GM12892 (cell line): ENCODE results near the gene SAMD4A.

Experiments used
- DNase-seq: peaks from one replicate; pipeline ENCODE4 v3.0.0; 2011; ENCODE audit not compliant: insufficient read length
- FAIRE-seq: peaks from 2 replicates; lab custom pipeline; 2011; peaks lifted over from hg19 to GRCh38; lab: Jason Lieb, UNC
- POLR2A ChIP-seq: IDR thresholded peaks from 2 replicates; pipeline ENCODE4 v1.6.1; 2011; ENCODE audit warnings: low read depth, low read length, control low read depth
- POLR2AphosphoS5 ChIP-seq: IDR thresholded peaks from 2 replicates; pipeline ENCODE4 v1.6.1; 2011; ENCODE audit warnings: low read depth, low read length, control low read depth
- TAF1 ChIP-seq: IDR thresholded peaks from 2 replicates; pipeline ENCODE4 v1.6.1; 2011; ENCODE audit warnings: low read depth, mild to moderate bottlenecking, control low read depth, low read length, borderline replicate concordance

SAMD4A gene

GRCh38 chr14:54683882-54684794, 117.2 kb downstream of the SAMD4A start:
- TF ChIP-seq POLR2A = no peak
- no peak for TF ChIP-seq TAF1
- TF ChIP-seq POLR2AphosphoS5 = no peak
- no peak for FAIRE-seq
- DNase-seq = no peak

GRCh38 chr14:54685286-54685845, 118.4 kb downstream of the SAMD4A start:
- FAIRE-seq (no peak), DNase-seq (no peak)
- TF ChIP-seq TAF1 (no peak), POLR2AphosphoS5 (no peak), POLR2A (no peak)

DNA sequence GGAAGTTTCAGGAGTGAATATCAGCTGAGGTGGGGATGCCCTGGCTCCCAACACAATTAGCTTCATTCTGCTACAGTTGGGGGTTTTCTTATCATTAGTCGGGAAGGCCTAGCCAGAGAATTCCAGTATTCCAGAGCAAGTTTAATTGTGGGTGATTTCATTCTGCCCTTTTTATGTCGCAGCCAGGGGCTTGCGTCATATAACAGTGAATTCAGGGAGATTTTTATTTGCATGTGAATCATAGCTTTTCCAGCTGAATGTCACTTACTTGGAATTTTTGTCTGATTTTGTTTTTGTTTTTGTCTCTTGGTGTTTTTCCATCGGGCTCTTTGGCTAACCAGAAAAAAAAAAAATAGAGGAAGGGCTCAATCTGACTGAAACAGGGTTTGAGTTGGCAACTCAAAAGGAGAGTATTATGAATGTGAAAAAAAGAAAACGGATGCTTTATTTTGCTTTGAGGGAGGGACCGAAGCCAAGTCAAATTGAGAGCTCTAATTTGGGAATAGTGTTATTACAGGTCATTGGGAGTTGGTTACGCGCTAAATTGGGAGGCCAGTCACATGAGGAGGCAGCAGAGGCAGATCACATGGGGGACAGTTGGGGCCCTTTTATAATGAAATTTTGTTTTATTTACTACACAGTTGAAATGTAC, 119.4 kb downstream of the SAMD4A start:
- TF ChIP-seq POLR2A (no peak), POLR2AphosphoS5 (no peak), TAF1 (no peak)
- FAIRE-seq (no peak), DNase-seq (no peak)

DNA sequence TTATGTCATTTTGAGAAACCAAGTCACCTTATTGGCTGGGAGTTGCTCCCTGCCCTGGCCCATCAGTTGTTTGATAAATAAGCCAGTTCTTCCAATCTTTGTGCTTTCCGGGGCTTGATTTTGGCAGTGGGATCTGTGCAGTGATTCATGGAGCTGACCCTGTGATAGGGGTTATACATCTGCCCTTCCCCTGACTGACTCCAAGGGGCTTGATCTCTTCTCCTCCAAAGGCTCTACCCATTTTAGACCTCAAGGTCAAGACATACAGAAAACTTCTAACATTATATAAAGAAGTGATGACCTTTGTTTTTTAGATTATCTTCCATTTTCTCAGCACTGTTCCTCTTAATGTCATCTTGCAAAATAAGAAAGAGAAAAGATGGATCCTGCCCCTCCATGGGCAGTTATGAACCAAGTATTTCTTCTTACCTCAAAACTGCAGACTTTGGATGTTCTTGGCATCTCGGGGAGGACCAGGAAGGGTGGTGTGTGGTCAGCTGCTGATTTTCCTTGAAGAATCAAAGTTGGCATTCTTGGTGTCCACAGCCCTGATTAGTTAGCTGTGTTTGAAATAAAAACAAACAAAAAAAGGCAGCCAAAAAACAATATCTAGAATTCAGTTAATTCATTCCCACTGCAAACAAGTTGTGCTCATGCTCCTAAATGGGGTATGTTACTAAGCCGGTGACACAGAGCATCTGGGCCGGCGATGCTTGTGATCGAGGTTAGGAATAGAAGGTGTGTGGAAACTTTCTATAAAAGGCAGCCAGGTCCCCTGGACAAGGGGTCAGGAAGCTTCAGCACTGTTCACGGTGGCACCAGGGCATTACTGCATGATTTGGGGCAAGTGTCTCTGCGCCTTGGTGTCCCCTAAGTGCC, 120.2 kb downstream of the SAMD4A start:
- no peak for FAIRE-seq
- DNase-seq = no peak
- TF ChIP-seq POLR2AphosphoS5 = no peak

DNA sequence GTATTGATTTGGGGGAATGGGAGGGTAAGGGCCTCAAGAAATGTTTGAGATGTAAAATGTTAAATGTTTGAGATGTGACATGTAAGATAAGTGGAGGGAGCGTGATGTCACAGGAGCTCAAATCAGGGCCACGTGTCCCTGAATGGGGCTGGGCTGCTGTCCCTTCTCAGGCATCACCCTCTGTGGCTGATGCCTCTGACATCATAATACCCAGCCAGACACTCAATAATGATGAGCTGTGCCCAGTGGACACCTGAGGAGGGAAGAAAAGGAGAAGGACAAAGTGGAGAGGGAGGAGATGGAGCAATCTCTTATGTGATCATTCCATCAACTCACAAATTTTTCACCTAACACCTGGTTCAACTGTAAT, 120.8 kb downstream of the SAMD4A start:
- FAIRE-seq (no peak), DNase-seq (no peak)
- TF ChIP-seq POLR2A (no peak), POLR2AphosphoS5 (no peak), TAF1 (no peak)

DNA sequence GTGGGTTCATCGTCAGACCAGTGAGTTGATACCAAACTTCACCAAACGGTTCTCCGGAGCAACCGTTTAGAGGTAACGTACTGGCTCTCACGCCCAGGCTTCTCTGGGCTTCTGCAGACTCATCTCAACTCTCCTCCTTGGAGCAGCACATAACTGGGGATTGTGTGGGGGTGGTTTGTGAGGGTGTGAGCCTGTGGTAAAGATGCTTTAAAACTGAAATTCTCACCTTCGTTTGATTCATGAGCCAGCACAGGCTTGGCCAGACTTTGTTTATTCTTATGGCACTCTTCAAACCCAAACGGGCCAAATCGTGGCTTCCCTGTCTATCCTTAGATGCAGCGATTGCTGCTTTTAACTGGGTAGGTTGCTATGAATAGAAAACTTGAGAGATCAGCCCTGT, 121.3 kb downstream of the SAMD4A start:
- TF ChIP-seq POLR2A = no peak
- TF ChIP-seq POLR2AphosphoS5 = no peak
- no peak for TF ChIP-seq TAF1
- DNase-seq (no peak), FAIRE-seq (no peak)

DNA sequence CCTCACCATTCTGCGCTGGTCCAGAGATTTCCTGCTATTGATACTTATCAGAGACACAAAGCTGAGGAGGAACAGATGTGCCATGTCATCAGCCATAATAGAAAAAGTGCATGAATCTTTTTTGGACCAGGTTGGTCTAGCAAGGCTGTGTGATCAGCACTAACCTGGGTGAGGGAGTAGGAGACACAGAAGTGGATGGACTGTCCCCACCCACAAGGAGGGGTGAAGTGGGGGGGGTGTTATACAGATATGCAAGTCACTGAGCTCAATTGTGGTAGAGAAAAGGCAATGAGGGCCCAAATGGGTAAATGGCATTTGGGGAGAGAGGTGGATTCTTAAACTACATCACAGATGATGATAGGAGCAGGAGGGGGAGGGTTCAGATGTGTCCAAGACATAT, 123.0 kb downstream of the SAMD4A start:
- FAIRE-seq (no peak), DNase-seq (no peak)
- TF ChIP-seq POLR2A (no peak), TAF1 (no peak), POLR2AphosphoS5 (no peak)

DNA sequence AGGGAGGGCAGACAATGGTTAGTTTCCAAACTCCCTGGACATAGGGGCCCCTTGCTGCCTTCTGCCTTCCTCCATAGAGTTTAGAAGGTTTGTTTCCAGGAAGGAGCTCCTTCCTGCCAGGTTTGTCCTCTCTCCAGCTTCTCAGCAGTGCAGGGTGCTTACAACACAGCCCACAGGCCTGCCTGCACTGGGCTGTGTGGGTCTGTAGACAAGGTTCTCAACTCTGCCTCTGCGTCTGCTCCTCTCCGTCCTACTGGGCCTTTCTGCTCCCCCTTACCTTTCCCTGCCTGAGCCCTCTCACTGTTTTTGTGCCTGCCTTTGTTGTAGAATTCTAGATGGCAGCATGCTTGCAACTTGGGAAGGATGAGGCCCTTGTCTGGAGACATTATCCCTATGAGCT, 124.0 kb downstream of the SAMD4A start:
- FAIRE-seq = no peak
- TF ChIP-seq TAF1 (no peak), POLR2A (no peak), POLR2AphosphoS5 (no peak)
- no peak for DNase-seq

GRCh38 chr14:54691525-54692283, 124.8 kb downstream of the SAMD4A start:
- FAIRE-seq = peak; percentile 87
- peak; percentile 24 for DNase-seq

DNA sequence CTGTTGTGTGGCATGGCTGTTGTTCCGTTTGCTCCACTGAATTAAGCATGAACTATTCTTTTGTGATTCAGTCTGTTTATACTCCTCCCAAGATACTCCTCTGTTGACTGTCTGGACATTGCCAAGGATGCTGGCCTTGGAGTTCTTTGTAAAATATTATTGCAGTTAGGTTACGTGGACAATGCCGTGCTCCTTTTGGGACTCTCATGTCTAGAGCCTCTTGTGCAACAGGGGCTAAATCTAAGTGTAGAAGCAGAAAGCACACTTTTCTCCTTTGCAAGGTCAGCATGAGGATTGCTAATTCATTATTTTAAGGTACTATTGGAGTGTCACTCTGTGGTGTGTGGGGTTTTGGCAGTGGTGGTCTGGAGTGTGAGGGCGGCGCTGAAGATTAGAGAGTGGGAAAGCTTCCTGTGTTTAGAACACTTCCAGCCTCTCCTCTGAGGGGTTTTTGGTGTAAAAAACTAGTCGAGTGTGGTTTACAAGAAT, 125.4 kb downstream of the SAMD4A start:
- no peak for FAIRE-seq
- TF ChIP-seq POLR2AphosphoS5 (no peak), TAF1 (no peak), POLR2A (no peak)
- no peak for DNase-seq

More at GRCh38 chr14:54691525-54692283, 124.8 kb downstream of the SAMD4A start:
- TF ChIP-seq POLR2AphosphoS5 (no peak), TAF1 (no peak), POLR2A (no peak)

- FAIRE-seq = no peak
- DNase-seq = no peak
- no peak for TF ChIP-seq TAF1
- TF ChIP-seq POLR2AphosphoS5 = no peak
- no peak for TF ChIP-seq POLR2A
These were observed 126.8 kb downstream of the SAMD4A start for GRCh38 chr14:54693761-54694160.
